ENCODE measurements around the gene NID2.
A peak's percentile ranks its signal among the peaks of the same experiment; 100 is the strongest.

The NID2 gene

DNA sequence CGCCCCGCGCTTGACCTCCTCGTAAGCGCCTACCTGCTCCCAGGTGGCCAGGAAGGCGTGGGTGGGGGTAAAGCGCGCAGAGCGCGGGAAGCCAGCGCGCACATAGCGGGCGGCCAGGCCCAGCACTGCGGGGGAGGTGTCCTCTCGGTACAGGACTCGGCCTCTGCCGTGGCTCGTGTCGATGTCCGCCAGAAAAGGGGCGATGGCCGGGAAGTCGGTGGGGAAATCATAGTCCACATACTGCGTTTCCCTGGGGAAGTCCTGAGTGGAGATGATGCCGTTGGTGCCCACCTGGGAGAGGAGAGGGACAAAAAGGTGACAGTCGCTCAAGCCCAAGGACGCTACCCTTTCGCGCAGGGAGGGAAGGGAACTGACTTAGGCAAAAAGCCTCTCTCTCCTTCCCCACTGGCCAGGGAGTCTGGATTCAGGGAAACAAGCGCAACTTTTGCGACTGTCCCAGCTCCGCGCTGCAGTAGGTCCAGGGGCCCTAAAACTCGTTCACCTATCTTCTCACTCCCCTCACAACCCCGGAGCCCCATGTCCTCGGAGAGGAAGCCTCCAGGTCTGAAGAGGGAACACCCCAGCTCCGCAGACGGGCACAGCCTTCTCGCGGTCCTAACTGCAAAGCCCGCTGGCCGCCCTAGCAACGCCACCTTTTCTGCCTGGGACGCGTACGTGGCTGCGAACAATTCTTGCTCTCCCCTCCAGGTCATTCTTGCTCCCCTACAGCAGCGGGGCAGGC lies 815 bp downstream of the NID2 start:
- no peak for TF ChIP-seq POLR2AphosphoS5 (IDR thresholded peaks at IDR 0.05; ENCODE audit: borderline replicate concordance, low read depth, low read length)
- no peak for TF ChIP-seq EZH2 (IDR thresholded peaks at IDR 0.05)
- TF ChIP-seq FOXP2 (optimal IDR thresholded peaks at IDR 0.05; ENCODE audit: control extremely low read depth, extremely low read length, insufficient read depth), result no peak
- H3K9me3 ChIP-seq (ENCODE audit: low read depth, low read length), result no peaks in the 10 kb centered on the region
- DNase-seq (ENCODE audit: low read depth, low spot score), result no peak
- H3K27ac ChIP-seq, result no peak overlapping the region
- peak overlapping the region; percentile 86 for H3K4me3 ChIP-seq
- H3K36me3 ChIP-seq (ENCODE audit: insufficient read depth, low read length), result no peaks in the 10 kb centered on the region
- H3K9ac ChIP-seq (ENCODE audit: insufficient read length), result peak overlapping the region; percentile 58

DNA sequence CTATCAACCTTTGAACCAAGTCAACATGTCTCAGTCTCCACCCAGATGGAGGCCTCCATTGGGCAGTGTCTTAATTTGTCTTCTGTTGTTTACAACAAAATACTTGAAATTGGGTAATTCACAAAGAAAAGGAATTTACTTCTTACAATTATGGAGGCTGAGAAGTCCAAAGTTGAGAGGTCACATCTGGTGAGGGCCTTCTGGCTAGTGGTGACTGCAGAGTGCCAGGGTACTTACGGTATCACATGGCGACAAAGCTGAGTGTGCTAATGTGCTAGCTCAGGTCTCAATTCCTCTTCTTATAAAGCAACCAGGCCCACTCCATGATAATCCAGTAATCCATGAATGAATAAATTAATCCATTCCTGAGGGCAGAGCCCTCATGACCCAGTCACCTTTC lies 4.7 kb downstream of the NID2 start:
- no peaks in the 10 kb centered on the region for H3K9me3 ChIP-seq (ENCODE audit: low read depth, low read length)
- no peak for DNase-seq (ENCODE audit: low read depth, low spot score)
- H3K27ac ChIP-seq, result no peak overlapping the region
- TF ChIP-seq POLR2AphosphoS5 (IDR thresholded peaks at IDR 0.05; ENCODE audit: borderline replicate concordance, low read depth, low read length) (no peak), EZH2 (IDR thresholded peaks at IDR 0.05) (no peak), FOXP2 (optimal IDR thresholded peaks at IDR 0.05; ENCODE audit: control extremely low read depth, extremely low read length, insufficient read depth) (no peak)
- no peak overlapping the region for H3K9ac ChIP-seq (ENCODE audit: insufficient read length)
- no peak overlapping the region for H3K4me3 ChIP-seq
- H3K36me3 ChIP-seq (ENCODE audit: insufficient read depth, low read length), result no peaks in the 10 kb centered on the region

DNA sequence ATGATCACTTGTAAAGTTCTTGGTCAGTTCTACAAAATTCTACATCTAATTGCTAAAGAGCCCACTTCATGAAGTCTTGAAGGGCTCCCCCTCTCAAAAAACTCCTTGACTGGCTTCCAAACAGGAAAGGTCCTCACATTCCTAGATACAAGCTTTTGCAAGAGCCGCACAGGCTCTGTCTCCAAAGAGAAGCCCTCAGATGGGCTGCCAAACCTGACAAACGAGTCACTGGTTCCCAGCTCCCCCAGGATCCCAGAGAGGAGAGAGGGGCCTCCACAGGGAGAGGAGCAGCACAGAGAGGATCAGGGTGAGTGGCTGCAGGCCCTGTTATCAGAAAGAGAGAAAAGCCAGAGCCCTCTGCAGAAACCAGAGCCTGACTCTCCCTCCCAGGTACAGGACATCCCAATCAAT lies 5.8 kb downstream of the NID2 start:
- H3K9ac ChIP-seq (ENCODE audit: insufficient read length), result no peak overlapping the region

DNA sequence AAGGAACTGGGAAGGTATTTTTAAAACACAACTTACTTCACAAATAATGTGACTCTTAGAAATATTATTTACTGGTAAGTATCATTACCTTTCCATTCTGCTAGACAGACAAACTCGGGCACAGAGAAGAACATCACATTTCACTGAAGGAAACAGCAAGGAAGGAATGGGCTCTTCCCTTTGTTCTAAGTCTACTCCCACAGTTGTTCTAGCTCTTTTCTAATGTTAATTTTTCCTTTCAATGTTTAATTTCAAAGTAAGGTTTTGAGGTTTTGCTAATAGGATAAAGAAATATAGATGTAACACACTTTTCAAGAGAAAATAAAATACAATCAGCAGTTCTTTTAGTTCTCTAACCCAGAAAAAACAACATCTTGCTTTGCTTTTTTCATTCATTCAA lies 7.0 kb downstream of the NID2 start:
- Histone ChIP-seq H3K9ac (ENCODE audit: insufficient read length) (no peak overlapping the region), H3K27ac (no peak overlapping the region), H3K36me3 (ENCODE audit: insufficient read depth, low read length) (no peaks in the 10 kb centered on the region), H3K9me3 (ENCODE audit: low read depth, low read length) (no peaks in the 10 kb centered on the region), H3K4me3 (no peak overlapping the region)
- no peak for DNase-seq (ENCODE audit: low read depth, low spot score)
- TF ChIP-seq EZH2 (IDR thresholded peaks at IDR 0.05), result no peak
- TF ChIP-seq FOXP2 (optimal IDR thresholded peaks at IDR 0.05; ENCODE audit: control extremely low read depth, extremely low read length, insufficient read depth), result no peak
- TF ChIP-seq POLR2AphosphoS5 (IDR thresholded peaks at IDR 0.05; ENCODE audit: borderline replicate concordance, low read depth, low read length), result no peak

More for the DNA sequence above, 5.8 kb downstream of the NID2 start:
- H3K36me3 ChIP-seq (ENCODE audit: insufficient read depth, low read length), result no peaks in the 10 kb centered on the region
- no peaks in the 10 kb centered on the region for H3K9me3 ChIP-seq (ENCODE audit: low read depth, low read length)
- 0 out of 2 replicates have a peak overlapping the region, but pooled peaks have one; percentile 35 for H3K27ac ChIP-seq
- no peak overlapping the region for H3K4me3 ChIP-seq
- TF ChIP-seq POLR2AphosphoS5 (IDR thresholded peaks at IDR 0.05; ENCODE audit: borderline replicate concordance, low read depth, low read length) (no peak), EZH2 (IDR thresholded peaks at IDR 0.05) (no peak), FOXP2 (optimal IDR thresholded peaks at IDR 0.05; ENCODE audit: control extremely low read depth, extremely low read length, insufficient read depth) (no peak)
- no peak for DNase-seq (ENCODE audit: low read depth, low spot score)

DNA sequence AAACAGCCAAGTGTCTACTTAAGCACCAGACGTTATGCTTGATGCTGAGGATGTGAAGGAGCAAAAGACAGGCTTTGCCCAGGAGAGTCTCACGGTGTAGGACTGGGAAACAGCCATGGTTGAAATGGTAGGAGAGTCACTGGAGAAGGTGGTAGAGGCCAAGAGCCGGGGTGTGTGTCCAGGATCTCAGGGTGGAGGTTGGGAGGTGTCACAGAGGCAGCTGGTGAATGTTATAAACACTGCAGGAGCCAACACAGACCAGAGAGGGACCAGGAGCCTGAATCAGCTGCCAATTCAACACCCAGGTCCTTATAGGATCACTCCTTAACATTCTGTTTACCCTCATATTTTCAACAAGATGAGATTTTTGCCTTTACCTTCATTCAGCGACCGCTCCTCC lies 7.5 kb downstream of the NID2 start:
- H3K36me3 ChIP-seq (ENCODE audit: insufficient read depth, low read length), result no peaks in the 10 kb centered on the region
- TF ChIP-seq POLR2AphosphoS5 (IDR thresholded peaks at IDR 0.05; ENCODE audit: borderline replicate concordance, low read depth, low read length) (no peak), FOXP2 (optimal IDR thresholded peaks at IDR 0.05; ENCODE audit: control extremely low read depth, extremely low read length, insufficient read depth) (no peak), EZH2 (IDR thresholded peaks at IDR 0.05) (no peak)
- H3K27ac ChIP-seq, result no peak overlapping the region
- no peaks in the 10 kb centered on the region for H3K9me3 ChIP-seq (ENCODE audit: low read depth, low read length)
- H3K9ac ChIP-seq (ENCODE audit: insufficient read length), result no peak overlapping the region
- no peak for DNase-seq (ENCODE audit: low read depth, low spot score)
- H3K4me3 ChIP-seq, result no peak overlapping the region

DNA sequence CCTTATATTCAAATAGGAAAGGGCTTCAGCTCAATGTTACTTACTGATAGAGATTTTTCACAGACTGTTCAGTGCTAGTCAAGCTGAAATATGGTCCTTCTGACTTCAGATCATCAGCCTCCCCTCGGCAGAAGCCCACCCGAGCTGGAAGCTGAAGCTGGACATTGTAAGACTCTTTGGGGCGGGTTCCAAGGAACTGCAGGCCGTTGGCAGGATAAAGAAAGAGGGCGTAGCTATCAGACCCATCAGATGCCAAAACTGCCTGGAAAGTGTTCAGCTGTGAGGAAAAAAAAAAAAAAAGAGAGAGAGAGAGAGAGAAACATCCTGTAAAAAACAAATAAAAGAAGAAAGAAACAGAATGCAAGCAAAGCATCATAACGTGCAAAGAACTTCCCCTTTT lies 8.8 kb downstream of the NID2 start:
- TF ChIP-seq POLR2AphosphoS5 (IDR thresholded peaks at IDR 0.05; ENCODE audit: borderline replicate concordance, low read depth, low read length), result no peak
- no peak for TF ChIP-seq FOXP2 (optimal IDR thresholded peaks at IDR 0.05; ENCODE audit: control extremely low read depth, extremely low read length, insufficient read depth)
- no peak for TF ChIP-seq EZH2 (IDR thresholded peaks at IDR 0.05)
- H3K9me3 ChIP-seq (ENCODE audit: low read depth, low read length), result no peaks in the 10 kb centered on the region
- H3K27ac ChIP-seq, result no peak overlapping the region
- no peak overlapping the region for H3K4me3 ChIP-seq
- H3K9ac ChIP-seq (ENCODE audit: insufficient read length), result no peak overlapping the region
- no peaks in the 10 kb centered on the region for H3K36me3 ChIP-seq (ENCODE audit: insufficient read depth, low read length)
- no peak for DNase-seq (ENCODE audit: low read depth, low spot score)

DNA sequence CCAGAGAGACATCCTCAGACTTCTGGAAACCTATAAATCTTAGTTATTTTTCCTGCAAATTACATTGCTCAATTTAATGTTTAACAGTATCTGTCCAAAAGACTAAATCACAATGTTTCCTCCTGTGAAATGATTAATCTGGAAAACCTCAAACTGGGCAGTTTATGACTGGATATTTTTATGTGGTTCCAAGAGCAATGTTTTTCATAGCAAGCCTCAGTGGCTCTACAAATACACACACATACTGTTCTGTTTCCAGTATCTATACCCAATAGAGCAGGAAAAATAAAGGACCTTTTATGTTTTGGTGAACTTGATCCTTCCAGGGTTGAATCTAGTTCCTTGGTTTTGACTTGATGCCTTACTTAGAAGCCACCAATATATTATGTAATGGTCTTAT lies 9.2 kb downstream of the NID2 start:
- Histone ChIP-seq H3K36me3 (ENCODE audit: insufficient read depth, low read length) (no peaks in the 10 kb centered on the region), H3K9ac (ENCODE audit: insufficient read length) (no peak overlapping the region), H3K4me3 (no peak overlapping the region), H3K27ac (no peak overlapping the region), H3K9me3 (ENCODE audit: low read depth, low read length) (no peaks in the 10 kb centered on the region)
- no peak for TF ChIP-seq FOXP2 (optimal IDR thresholded peaks at IDR 0.05; ENCODE audit: control extremely low read depth, extremely low read length, insufficient read depth)
- TF ChIP-seq EZH2 (IDR thresholded peaks at IDR 0.05), result no peak
- TF ChIP-seq POLR2AphosphoS5 (IDR thresholded peaks at IDR 0.05; ENCODE audit: borderline replicate concordance, low read depth, low read length), result no peak
- DNase-seq (ENCODE audit: low read depth, low spot score), result no peak

DNA sequence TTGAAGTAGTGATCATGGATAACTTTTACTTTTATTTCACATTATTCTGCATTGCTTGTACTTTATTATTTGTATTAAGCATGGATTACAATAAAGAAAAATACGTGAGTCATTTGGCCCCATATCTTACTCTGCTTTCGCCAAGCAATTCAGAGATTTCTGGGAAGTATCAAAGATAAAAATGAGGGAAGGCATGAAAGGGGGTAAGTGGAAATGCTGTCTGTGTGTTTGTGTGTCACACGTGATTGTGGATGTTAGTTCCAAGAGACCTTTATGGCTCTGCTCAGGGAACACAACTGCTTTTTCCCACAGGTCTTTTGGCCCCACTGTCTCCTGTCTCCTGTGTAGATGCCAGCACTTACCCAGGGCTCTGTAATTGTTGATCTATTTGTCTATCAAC lies 10.5 kb downstream of the NID2 start:
- no peak overlapping the region for H3K9ac ChIP-seq (ENCODE audit: insufficient read length)
- TF ChIP-seq FOXP2 (optimal IDR thresholded peaks at IDR 0.05; ENCODE audit: control extremely low read depth, extremely low read length, insufficient read depth) (no peak), EZH2 (IDR thresholded peaks at IDR 0.05) (no peak), POLR2AphosphoS5 (IDR thresholded peaks at IDR 0.05; ENCODE audit: borderline replicate concordance, low read depth, low read length) (no peak)

DNA sequence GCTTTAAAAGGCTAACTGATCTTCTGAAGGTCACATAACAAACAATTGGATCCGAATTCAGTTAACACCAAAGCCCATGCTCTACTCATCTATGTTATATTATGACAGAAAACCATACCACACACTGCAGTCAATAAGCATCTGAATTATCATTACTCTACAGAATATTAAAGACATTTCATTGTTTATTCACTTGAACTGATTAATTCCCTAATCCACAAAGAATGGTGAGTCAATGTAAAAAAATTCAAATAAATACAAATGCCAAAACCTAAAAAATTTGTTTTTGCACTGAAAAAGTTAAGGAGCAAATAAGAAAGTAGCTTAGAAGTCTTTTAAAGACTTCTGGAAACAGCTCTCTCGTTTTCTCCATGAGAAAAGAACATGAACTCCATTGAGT lies 13.7 kb downstream of the NID2 start:
- Histone ChIP-seq H3K4me3 (no peak overlapping the region), H3K27ac (no peak overlapping the region), H3K9ac (ENCODE audit: insufficient read length) (no peak overlapping the region), H3K9me3 (ENCODE audit: low read depth, low read length) (no peaks in the 10 kb centered on the region), H3K36me3 (ENCODE audit: insufficient read depth, low read length) (no peaks in the 10 kb centered on the region)
- no peak for DNase-seq (ENCODE audit: low read depth, low spot score)
- TF ChIP-seq POLR2AphosphoS5 (IDR thresholded peaks at IDR 0.05; ENCODE audit: borderline replicate concordance, low read depth, low read length), result no peak
- no peak for TF ChIP-seq EZH2 (IDR thresholded peaks at IDR 0.05)
- TF ChIP-seq FOXP2 (optimal IDR thresholded peaks at IDR 0.05; ENCODE audit: control extremely low read depth, extremely low read length, insufficient read depth), result no peak

More for the DNA sequence above, 10.5 kb downstream of the NID2 start:
- H3K4me3 ChIP-seq, result no peak overlapping the region
- no peak overlapping the region for H3K27ac ChIP-seq
- DNase-seq (ENCODE audit: low read depth, low spot score), result no peak
- H3K36me3 ChIP-seq (ENCODE audit: insufficient read depth, low read length), result no peaks in the 10 kb centered on the region
- no peaks in the 10 kb centered on the region for H3K9me3 ChIP-seq (ENCODE audit: low read depth, low read length)
